RWPE2 (cell line): ENCODE data around the gene TDP2.

ENCODE experiments used
- ATAC-seq: fragments of 200-7000 bp; cut with Tn5 transposase; 3 replicates; pipeline ENCODE4 v1.9.1; 2021; ENCODE audit warnings: low read depth
- DNase-seq: peaks from one replicate; pipeline ENCODE4 v3.0.0-alpha.2; 2020; ENCODE audit warnings: low spot score
- H3K27ac ChIP-seq: fragments of 450-650 bp; 2 replicates; pipeline ENCODE4 v1.5.1; 2017; ENCODE audit warnings: mild to moderate bottlenecking; ENCODE audit not compliant: poor library complexity, severe bottlenecking
- H3K27me3 ChIP-seq: fragments of 250-450 bp; sonication (Bioruptor Pico); 2 replicates; pipeline ENCODE4 v1.5.1; 2021; ENCODE audit warnings: mild to moderate bottlenecking, moderate library complexity; ENCODE audit not compliant: insufficient read depth, poor library complexity, severe bottlenecking
- H3K36me3 ChIP-seq: fragments of 250-450 bp; sonication (Bioruptor Pico); 2 replicates; pipeline ENCODE4 v1.5.1; 2020; ENCODE audit warnings: low read depth, mild to moderate bottlenecking, moderate library complexity
- H3K4me1 ChIP-seq: fragments of 250-450 bp; sonication (Bioruptor Pico); 2 replicates; pipeline ENCODE4 v1.5.1; 2021; ENCODE audit warnings: mild to moderate bottlenecking, moderate library complexity; ENCODE audit not compliant: insufficient read depth, poor library complexity, severe bottlenecking
- H3K4me3 ChIP-seq: fragments of 250-450 bp; sonication (Bioruptor Pico); 2 replicates; pipeline ENCODE4 v1.5.1; 2021; ENCODE audit warnings: mild to moderate bottlenecking, moderate library complexity; ENCODE audit not compliant: severe bottlenecking
- H3K9me3 ChIP-seq: fragments of 250-450 bp; sonication (Bioruptor Pico); 2 replicates; pipeline ENCODE4 v1.5.1; 2021; ENCODE audit warnings: mild to moderate bottlenecking, moderate library complexity; ENCODE audit not compliant: severe bottlenecking
- TF ChIP-seq, protein P1 (sequence below): fragments of 450-650 bp; IDR thresholded peaks from one replicate; pipeline ENCODE4 v1.5.1; 2017; ENCODE audit warnings: mild to moderate bottlenecking, moderate library complexity; ENCODE audit not compliant: poor library complexity, severe bottlenecking

Gene TDP2

DNA sequence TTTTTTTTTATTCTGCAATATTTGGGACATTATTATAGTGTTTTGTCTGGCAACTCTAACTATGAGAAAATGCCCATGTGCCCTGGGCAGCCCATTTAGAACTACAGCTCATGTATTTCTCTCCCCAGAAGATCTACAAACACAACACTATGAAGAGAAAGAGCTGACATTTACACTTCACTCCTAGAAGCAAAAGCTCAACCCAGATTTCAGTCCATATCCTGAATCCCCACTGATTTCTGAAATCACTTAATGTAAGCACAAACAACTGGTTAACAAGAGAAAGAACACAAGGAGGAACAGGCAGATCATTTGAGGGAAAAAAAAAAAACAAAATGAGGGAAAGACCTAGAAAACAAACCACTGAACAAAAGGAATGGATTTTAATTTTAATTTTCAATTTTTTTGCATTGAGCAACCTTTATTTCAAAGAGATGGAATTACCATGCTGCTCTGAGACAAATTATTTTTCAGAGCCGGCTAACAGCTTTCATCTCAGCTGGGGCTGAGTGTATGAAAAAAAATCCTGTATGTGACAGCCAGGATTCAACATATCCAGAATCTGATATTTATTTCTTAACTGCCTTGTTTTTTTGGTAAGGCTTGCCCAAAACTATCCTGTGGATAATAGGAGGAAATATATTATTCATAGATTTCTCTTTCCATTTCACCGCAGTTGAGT is 53.2 kb downstream of the TDP2 start:
- ATAC-seq (no peak), DNase-seq (no peak)
- H3K4me3 ChIP-seq, result no peak overlapping the region
- no peaks in the 10 kb centered on the region for H3K27me3 ChIP-seq
- H3K36me3 ChIP-seq, result no peaks in the 10 kb centered on the region
- H3K27ac ChIP-seq, result no peak overlapping the region
- no peaks in the 10 kb centered on the region for H3K9me3 ChIP-seq
- no peaks in the 10 kb centered on the region for H3K4me1 ChIP-seq
- TF ChIP-seq, protein P1, sequence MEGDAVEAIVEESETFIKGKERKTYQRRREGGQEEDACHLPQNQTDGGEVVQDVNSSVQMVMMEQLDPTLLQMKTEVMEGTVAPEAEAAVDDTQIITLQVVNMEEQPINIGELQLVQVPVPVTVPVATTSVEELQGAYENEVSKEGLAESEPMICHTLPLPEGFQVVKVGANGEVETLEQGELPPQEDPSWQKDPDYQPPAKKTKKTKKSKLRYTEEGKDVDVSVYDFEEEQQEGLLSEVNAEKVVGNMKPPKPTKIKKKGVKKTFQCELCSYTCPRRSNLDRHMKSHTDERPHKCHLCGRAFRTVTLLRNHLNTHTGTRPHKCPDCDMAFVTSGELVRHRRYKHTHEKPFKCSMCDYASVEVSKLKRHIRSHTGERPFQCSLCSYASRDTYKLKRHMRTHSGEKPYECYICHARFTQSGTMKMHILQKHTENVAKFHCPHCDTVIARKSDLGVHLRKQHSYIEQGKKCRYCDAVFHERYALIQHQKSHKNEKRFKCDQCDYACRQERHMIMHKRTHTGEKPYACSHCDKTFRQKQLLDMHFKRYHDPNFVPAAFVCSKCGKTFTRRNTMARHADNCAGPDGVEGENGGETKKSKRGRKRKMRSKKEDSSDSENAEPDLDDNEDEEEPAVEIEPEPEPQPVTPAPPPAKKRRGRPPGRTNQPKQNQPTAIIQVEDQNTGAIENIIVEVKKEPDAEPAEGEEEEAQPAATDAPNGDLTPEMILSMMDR, result no peak

- Histone ChIP-seq H3K9me3 (no peaks in the 10 kb centered on the region), H3K4me1 (no peaks in the 10 kb centered on the region), H3K27me3 (no peaks in the 10 kb centered on the region), H3K4me3 (no peak overlapping the region), H3K36me3 (no peaks in the 10 kb centered on the region), H3K27ac (no peak overlapping the region)
- TF ChIP-seq, protein P1, result no peak
- ATAC-seq, result no peak
- no peak for DNase-seq
Measured at GRCh38 chr6:24610672-24611071, 56.0 kb downstream of the TDP2 start.

GRCh38 chr6:24607310-24608105 is 59.2 kb downstream of the TDP2 start:
- H3K4me1 ChIP-seq, result no peaks in the 10 kb centered on the region
- no peak for ATAC-seq
- no peaks in the 10 kb centered on the region for H3K27me3 ChIP-seq
- TF ChIP-seq, protein P1, result no peak
- no peaks in the 10 kb centered on the region for H3K36me3 ChIP-seq
- DNase-seq, result no peak
- no peak overlapping the region for H3K27ac ChIP-seq
- H3K4me3 ChIP-seq, result no peak overlapping the region
- H3K9me3 ChIP-seq, result no peaks in the 10 kb centered on the region

DNA sequence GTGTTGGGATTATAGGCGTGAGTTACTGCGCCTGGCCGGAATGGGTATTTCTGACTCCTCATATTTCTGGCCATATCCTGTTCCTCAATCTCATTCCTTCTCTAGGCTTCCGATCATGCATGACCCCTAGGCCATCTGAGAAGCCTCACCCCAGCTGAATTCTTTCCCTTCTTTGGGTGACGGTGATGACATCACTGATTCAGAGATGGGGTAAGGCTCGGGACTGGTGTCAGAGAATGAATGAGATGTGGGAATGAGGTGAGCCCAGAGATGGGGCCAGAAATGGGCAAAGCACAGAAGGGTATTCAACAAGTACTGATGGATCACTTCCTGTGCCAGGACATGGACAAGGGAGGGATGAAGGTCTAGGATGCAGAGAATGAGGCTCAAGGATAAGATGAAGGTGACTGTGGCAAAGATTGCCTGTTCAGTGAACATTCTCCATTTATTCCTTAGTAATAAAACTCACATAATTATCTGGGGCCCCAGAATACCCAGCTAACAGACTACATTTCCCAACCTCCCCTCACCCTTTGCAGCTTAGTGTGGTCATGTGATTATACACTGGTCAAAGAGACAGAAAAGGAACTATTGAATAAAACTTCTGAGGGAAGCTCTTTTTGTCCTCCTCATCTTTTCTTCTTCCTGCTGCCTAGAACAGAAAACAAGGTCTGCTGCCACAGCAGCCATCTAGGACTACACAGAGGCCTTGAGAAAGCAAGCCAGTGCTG is 60.3 kb downstream of the TDP2 start:
- H3K27ac ChIP-seq, result no peak overlapping the region
- ATAC-seq (no peak), DNase-seq (no peak)
- H3K36me3 ChIP-seq, result no peaks in the 10 kb centered on the region
- H3K4me1 ChIP-seq, result no peaks in the 10 kb centered on the region
- TF ChIP-seq, protein P1, result no peak
- H3K4me3 ChIP-seq, result no peak overlapping the region
- no peaks in the 10 kb centered on the region for H3K27me3 ChIP-seq
- H3K9me3 ChIP-seq, result no peaks in the 10 kb centered on the region
